GM19395 (cell line): Measurements from ENCODE around the gene EEF1B2.

Experiments used
- ATAC-seq: cut with Tn5 transposase; IDR thresholded peaks from one replicate; pipeline ENCODE4 v1.9.1; 2021; ENCODE audit warnings: mild to moderate bottlenecking, moderate library complexity; ENCODE audit not compliant: unreplicated experiment

EEF1B2 gene

DNA sequence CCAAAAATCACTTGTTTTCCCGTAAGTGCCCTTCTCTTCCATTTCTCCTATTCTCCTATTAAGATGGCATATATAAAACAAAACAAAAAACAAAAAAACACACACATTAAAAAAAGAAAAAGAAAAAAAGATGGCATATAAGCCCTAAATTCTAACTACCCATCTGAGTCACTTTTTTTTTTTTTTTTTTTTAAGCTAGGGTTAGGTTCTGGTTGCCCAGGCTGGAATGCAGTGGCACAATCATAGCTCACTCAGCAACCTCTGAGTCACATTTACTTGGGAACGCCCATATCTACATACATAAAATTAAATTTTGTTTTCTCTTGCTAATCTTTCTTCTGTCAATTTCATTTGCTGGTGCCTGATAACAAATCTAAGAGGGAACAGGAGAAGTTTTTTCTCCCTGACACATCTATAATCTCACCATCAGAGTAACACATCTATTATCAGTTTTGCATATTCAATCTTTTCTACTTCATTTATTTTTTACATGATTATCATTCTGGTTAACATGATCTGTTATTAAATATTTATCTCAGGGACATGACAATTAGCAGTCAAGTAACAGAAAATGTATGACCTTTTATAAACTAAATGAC, 52.1 kb downstream of the EEF1B2 start:
- ATAC-seq: no peak
